HUES64 (cell line): ENCODE measurements around the gene PIGO.
A peak's percentile ranks its signal among the peaks of the same experiment; 100 is the strongest.

ENCODE experiments used
- H3K27ac ChIP-seq: 2 replicates; pipeline ENCODE4 v1.7.0; 2013; ENCODE audit warnings: low read depth, low read length, inconsistent platforms
- H3K27me3 ChIP-seq: 2 replicates; pipeline ENCODE4 v1.6.1; 2013; ENCODE audit warnings: mild to moderate bottlenecking, low read length; ENCODE audit not compliant: insufficient read depth
- H3K36me3 ChIP-seq: 2 replicates; pipeline ENCODE4 v1.6.1; 2013; ENCODE audit warnings: mild to moderate bottlenecking, low read length; ENCODE audit not compliant: insufficient read depth
- H3K4me1 ChIP-seq: 2 replicates; pipeline ENCODE4 v1.6.1; 2013; ENCODE audit warnings: mild to moderate bottlenecking, low read length, moderate library complexity; ENCODE audit not compliant: insufficient read depth
- H3K4me3 ChIP-seq: 2 replicates; pipeline ENCODE4 v1.5.1; 2013; ENCODE audit warnings: mild to moderate bottlenecking, low read length, moderate library complexity
- H3K9ac ChIP-seq: 2 replicates; pipeline ENCODE4 v1.6.1; 2013; ENCODE audit warnings: mild to moderate bottlenecking, low read depth, low read length
- H3K9me3 ChIP-seq: 2 replicates; pipeline ENCODE4 v1.6.1; 2013; ENCODE audit warnings: low read depth, low read length; ENCODE audit not compliant: insufficient read depth
- WGBS: fragments of 150-250, 120-280 bp; methylation state at CpG from one replicate; pipeline ENCODE4 v1.1.7; 2013; ENCODE audit warnings: missing lambda C conversion rate; 5-methylcytosine and 5-hydroxymethylcytosine counted together

PIGO gene

DNA sequence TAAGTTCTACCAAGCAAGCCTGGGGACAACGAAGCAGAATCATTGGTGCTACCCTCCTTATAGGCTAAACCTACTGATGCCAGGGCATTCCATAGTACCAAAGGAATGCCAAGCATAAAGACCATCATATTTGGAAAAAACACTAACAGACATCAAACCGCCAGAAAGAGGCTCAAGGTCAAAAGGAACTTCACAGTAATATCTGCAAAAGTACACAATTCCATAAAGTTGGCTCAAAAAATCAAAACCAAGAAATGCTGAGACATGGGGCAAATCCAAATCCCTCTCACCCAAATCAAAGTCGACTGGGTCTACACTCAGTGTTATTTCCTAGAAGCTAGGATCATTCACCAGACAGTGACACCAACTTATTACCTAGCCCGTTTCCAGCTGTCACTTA is 27.4 kb downstream of the PIGO start:
- no peak overlapping the region for H3K27ac ChIP-seq
- H3K9me3 ChIP-seq: no peaks in the 10 kb centered on the region
- 89% methylated on average over 4 of the region's 4 CpGs for WGBS
- H3K9ac ChIP-seq: peak overlapping the region; percentile 5; the same call in 1 of the 2 replicates
- no peaks in the 10 kb centered on the region for H3K27me3 ChIP-seq
- peak overlapping the region; percentile 18; the same call in 1 of the 2 replicates for H3K4me3 ChIP-seq
- peaks cover 15% of the 10 kb centered on the region for H3K4me1 ChIP-seq
- peaks cover 69% of the 10 kb centered on the region for H3K36me3 ChIP-seq

- Histone ChIP-seq H3K4me3 (no peak overlapping the region), H3K36me3 (peaks cover 80% of the 10 kb centered on the region), H3K4me1 (peaks cover 15% of the 10 kb centered on the region), H3K27ac (no peak overlapping the region), H3K9me3 (no peaks in the 10 kb centered on the region), H3K9ac (no peak overlapping the region), H3K27me3 (no peaks in the 10 kb centered on the region)
- 93% methylated on average over 1 of the region's 1 CpG for WGBS
These were observed 29.3 kb downstream of the PIGO start for GRCh38 chr9:35067056-35067455.

DNA sequence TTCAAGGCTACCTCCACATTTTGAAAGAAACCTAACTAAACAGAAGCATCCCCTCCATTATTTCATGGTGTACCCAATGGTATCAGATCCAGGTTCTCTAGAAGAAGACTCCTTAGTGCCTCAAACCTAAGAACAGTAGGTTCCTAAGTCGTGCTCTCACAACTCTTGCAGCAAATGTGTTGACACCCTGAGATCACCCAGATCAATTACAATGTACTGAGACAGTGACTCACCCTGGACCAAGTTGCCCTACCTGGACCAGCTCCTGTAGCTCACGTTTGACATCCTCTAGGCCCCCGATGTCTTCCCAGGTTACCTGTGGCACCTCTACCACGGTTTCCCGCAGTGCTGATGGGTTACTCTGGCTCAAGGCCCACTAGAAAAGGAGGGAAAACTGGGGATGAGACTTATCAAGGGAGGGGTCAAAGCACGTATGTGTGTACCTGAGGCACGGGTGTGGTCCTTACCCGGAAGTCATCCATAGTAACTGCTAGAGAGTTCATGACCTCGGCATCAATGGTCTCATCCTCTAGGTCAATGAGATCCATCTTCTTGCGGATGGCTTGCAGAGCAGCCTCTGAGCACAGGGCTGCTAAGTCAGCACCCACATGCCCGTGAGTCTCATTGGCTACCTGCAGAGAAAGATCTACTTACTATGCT is 35.7 kb downstream of the PIGO start:
- Histone ChIP-seq H3K27ac (no peak overlapping the region), H3K4me3 (no peak overlapping the region), H3K36me3 (peaks cover 100% of the 10 kb centered on the region), H3K4me1 (no peaks in the 10 kb centered on the region), H3K27me3 (no peaks in the 10 kb centered on the region), H3K9me3 (no peaks in the 10 kb centered on the region), H3K9ac (no peak overlapping the region)
- WGBS: 95% methylated on average over 11 of the region's 11 CpGs

DNA sequence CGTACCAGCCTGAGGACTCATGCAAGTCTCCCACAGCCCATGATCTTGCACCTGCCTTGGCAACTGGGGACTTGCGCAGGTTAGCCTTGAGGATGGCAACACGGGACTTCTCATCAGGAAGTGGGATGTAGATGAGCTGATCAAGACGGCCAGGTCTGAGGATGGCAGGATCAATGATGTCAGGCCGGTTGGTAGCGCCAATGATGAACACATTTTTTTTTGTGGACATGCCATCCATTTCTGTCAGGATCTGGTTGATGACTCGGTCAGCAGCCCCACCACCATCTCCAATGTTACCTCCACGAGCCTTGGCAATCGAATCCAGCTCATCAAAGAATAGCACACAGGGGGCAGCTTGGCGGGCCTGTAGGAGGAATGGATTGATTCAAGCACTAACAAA is 37.0 kb downstream of the PIGO start:
- no peak overlapping the region for H3K9ac ChIP-seq
- 98% methylated on average over 10 of the region's 10 CpGs for WGBS
- H3K9me3 ChIP-seq: no peaks in the 10 kb centered on the region
- H3K27ac ChIP-seq: no peak overlapping the region
- H3K4me1 ChIP-seq: no peaks in the 10 kb centered on the region
- H3K36me3 ChIP-seq: peaks cover 98% of the 10 kb centered on the region
- no peaks in the 10 kb centered on the region for H3K27me3 ChIP-seq
- no peak overlapping the region for H3K4me3 ChIP-seq

GRCh38 chr9:35057271-35057620 is 39.1 kb downstream of the PIGO start:
- no peak overlapping the region for H3K9ac ChIP-seq
- H3K9me3 ChIP-seq: no peaks in the 10 kb centered on the region
- H3K36me3 ChIP-seq: peaks cover 86% of the 10 kb centered on the region
- H3K4me3 ChIP-seq: no peak overlapping the region
- no peak overlapping the region for H3K27ac ChIP-seq
- no peaks in the 10 kb centered on the region for H3K27me3 ChIP-seq
- H3K4me1 ChIP-seq: no peaks in the 10 kb centered on the region
- 97% methylated on average over 8 of the region's 8 CpGs for WGBS

- Histone ChIP-seq H3K9ac (no peak overlapping the region), H3K9me3 (no peaks in the 10 kb centered on the region), H3K27ac (no peak overlapping the region), H3K4me3 (no peak overlapping the region), H3K36me3 (peaks cover 83% of the 10 kb centered on the region), H3K4me1 (no peaks in the 10 kb centered on the region), H3K27me3 (no peaks in the 10 kb centered on the region)
- WGBS: 96% methylated on average over 8 of the region's 9 CpGs
These were observed 39.7 kb downstream of the PIGO start for GRCh38 chr9:35056571-35057270.

DNA sequence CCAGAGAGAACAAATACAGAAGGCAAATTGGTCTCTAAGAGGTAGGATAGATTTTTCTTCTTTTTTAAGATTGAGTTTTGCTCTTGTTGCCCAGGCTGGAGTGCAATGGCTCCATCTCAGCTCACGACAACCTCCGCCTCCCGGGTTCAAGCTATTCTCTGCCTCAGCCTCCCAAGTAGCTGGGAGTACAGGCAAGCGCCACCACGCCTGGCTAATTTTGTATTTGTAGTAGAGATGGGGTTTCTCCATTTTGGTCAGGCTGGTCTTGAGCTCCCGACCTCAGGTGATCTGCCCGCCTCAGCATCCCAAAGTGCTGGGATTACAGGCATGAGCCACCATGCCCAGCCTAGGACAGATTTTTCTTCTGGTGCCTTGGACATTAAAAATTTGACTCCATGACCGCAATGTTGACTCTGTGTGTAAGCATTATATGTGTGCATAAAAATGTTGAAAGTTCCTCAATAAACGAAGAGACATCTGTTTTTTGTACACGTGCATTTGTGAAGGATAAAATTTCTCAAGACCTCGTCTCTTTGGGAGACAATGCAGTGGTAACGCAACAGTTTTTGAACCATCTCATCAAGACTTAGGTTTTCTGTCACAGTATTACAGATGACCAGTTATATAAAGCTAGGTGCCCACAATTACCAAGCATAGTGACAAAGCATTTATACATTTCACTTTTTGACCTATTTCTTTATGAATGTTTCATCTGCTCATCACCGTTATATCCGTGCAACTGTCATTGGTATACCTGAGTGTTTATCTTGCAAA is 41.3 kb downstream of the PIGO start:
- no peak overlapping the region for H3K9ac ChIP-seq
- no peak overlapping the region for H3K27ac ChIP-seq
- peaks cover 77% of the 10 kb centered on the region for H3K36me3 ChIP-seq
- H3K27me3 ChIP-seq: no peaks in the 10 kb centered on the region
- H3K4me1 ChIP-seq: no peaks in the 10 kb centered on the region
- 96% methylated on average over 14 of the region's 14 CpGs for WGBS
- H3K9me3 ChIP-seq: no peaks in the 10 kb centered on the region
- no peak overlapping the region for H3K4me3 ChIP-seq

DNA sequence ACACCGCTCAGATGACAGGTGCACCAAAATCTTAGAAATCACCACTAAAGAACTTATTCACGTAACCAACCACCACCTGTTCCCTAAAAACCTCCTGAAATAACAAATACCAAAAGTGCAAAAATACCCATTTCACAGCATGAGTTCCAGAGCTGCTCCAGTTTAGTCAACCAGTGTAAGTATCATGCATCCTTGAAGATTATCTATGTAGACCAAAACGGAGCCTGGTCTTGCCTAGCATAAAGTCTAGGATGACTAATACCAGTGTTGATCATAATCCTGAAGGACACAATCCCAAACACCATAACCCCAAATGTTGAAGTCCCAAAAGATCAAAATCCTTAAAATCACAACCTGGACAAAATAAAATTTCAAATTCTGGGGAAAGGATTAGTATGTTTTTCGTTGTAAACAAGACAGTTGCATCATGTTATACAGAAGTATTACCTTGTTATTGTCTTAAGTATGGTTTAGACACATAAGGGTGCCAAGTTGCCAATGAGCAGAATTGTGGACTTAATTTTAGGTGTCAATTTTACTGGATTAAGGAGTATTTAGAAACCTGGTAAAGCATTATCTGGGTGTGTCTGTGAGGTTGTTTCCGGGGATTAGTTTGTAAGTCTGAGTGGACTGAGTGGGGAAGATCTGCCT is 42.1 kb downstream of the PIGO start:
- H3K9me3 ChIP-seq: no peaks in the 10 kb centered on the region
- H3K4me3 ChIP-seq: no peak overlapping the region
- 57% methylated on average over 5 of the region's 5 CpGs for WGBS
- no peak overlapping the region for H3K9ac ChIP-seq
- H3K27ac ChIP-seq: no peak overlapping the region
- H3K27me3 ChIP-seq: no peaks in the 10 kb centered on the region
- peaks cover 72% of the 10 kb centered on the region for H3K36me3 ChIP-seq
- H3K4me1 ChIP-seq: no peaks in the 10 kb centered on the region

DNA sequence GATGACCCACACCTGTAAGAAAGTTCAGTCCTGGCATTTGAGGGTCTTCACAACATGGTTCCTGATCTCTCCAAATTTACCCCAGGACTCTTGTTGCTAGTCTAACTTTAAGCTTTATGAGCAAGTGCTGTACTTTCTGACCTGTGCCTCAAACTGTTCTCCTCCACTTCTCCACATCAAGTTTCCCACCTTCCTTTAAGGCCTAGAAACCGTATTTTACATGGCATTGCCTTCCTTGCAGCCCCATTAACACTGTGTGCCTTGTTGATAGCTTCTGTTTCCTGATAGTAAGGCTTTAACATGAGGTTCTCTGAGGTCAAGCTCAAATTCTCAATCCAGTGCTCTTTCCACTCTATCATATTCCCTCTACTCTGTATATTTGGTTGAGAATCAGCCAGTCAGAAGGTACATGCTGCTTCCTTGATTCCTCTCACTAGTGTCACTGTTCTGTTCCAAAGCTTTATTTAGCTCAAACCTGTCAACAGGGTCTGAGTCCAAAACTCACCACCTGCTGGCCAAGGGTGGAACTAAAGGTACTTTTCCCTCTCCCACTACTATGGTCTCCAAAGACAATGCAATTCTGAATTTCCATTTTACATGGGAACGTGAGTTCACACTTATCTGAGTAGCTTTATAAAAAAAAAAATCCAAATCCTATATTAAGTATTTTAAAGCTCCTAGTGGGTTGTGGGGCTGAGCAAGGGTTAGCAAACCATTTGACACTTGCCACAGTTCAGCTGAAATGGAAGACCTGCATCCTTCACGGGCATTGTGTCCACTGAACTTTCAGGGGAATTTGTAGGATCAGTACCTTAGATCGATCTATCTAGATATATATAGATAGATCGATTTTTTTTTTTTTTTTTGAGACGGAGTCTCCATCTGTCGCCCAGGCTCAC is 45.1 kb downstream of the PIGO start:
- no peaks in the 10 kb centered on the region for H3K27me3 ChIP-seq
- H3K27ac ChIP-seq: no peak overlapping the region
- 92% methylated on average over 6 of the region's 7 CpGs for WGBS
- H3K36me3 ChIP-seq: peaks cover 49% of the 10 kb centered on the region
- no peak overlapping the region for H3K4me3 ChIP-seq
- H3K4me1 ChIP-seq: no peaks in the 10 kb centered on the region
- no peak overlapping the region for H3K9ac ChIP-seq
- no peaks in the 10 kb centered on the region for H3K9me3 ChIP-seq

DNA sequence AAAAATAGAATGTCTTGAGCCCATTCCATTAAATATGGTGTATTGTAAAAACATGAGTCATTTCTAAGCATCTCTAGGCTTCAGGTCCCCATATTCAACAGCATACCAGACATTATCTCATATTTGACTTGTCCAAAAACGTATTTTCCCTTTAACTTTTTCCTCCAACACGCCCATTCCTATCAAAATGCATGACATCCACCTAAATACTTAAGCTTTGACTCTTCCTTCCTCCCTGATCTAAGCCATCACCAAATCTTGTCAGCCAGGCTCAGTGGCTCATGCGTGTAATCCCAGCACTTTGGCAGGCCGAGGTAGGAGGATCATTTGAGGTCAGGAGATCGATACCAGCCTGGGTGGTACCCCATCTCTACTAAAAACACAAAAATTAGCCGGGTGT is 47.9 kb downstream of the PIGO start:
- Histone ChIP-seq H3K27ac (no peak overlapping the region), H3K36me3 (peaks cover 28% of the 10 kb centered on the region), H3K27me3 (no peaks in the 10 kb centered on the region), H3K4me1 (0 out of 2 replicates have a peak, but pooled peaks cover 6% of the 10 kb centered on the region), H3K4me3 (no peak overlapping the region), H3K9ac (no peak overlapping the region), H3K9me3 (no peaks in the 10 kb centered on the region)
- 97% methylated on average over 6 of the region's 6 CpGs for WGBS
